ENCODE measurements around the gene LINS1. TPM values are rescaled to one million over a fixed set of nuclear protein-coding genes. Genes with fewer than 3 reads are reported as not detected.

The LINS1 gene
- total and polyA plus RNA-seq, 10 of the 15 experiments (the other 5 are each of a cell fraction or from before 2014, with no cell fraction given), result 13.5 to 33.1 (median 20.3) TPM

- Histone ChIP-seq H3K4me1 (ENCODE audit: control insufficient read depth, insufficient read depth, low read length) (no peaks in the 10 kb centered on the region), H2AFZ (ENCODE audit: control insufficient read depth, low read depth, low read length) (no peak overlapping the region), H3K27me3 (replicated peaks in 1 of 2; ENCODE audit: control insufficient read depth in 2 of 2, insufficient read depth in 2 of 2, low read length in 1 of 2) (no peaks in the 10 kb centered on the region), H4K20me1 (ENCODE audit: control insufficient read depth, insufficient read depth) (no peaks in the 10 kb centered on the region), H3K36me3 (ENCODE audit: control insufficient read depth in 2 of 2, insufficient read depth in 2 of 2, low read length in 1 of 2) (no peaks in the 10 kb centered on the region), H3K79me2 (ENCODE audit: control insufficient read depth, insufficient read depth, low read length) (no peaks in the 10 kb centered on the region), H3K4me3 (no peak overlapping the region), H3K9ac (ENCODE audit: control insufficient read depth, insufficient read depth, low read length) (no peak overlapping the region), H3K4me2 (ENCODE audit: control insufficient read depth, insufficient read depth) (no peak overlapping the region), H3K27ac (ENCODE audit: control insufficient read depth, insufficient read depth) (no peak overlapping the region), H3K9me3 (replicated peaks; ENCODE audit: control insufficient read depth, insufficient read depth, low read length) (no peaks in the 10 kb centered on the region)
- intact Hi-C loops (cut with micrococcal nuclease; ENCODE audit: unreplicated experiment) (no loop called here), in situ Hi-C loops (cut with MboI) (no loop called here)
- no peak for TF ChIP-seq CBX3 (IDR thresholded peaks at IDR 0.05; ENCODE audit: borderline replicate concordance, low read depth)
- no TSS peak for BruUV-seq (replicated peaks)
- CTCF ChIA-PET, result no interaction called here
- ATAC-seq (no peak), FAIRE-seq (no peak), DNase-seq (ENCODE audit: low read depth, low spot score) (no peak)
- RAD21 ChIA-PET (ENCODE audit: unreplicated experiment), result no interaction called here
- 80% methylated on average over 16 of the region's 57 CpGs for WGBS (ENCODE audit: insufficient coverage, insufficient replicate concordance, low lambda C conversion rate, missing lambda C conversion rate)
- SMC1A ChIA-PET (ENCODE audit: uncharacterized antibody, unreplicated experiment), result no interaction called here
- POLR2A ChIA-PET, result no interaction called here
Measured at GRCh38 chr15:100544338-100544841, 57.6 kb downstream of the LINS1 start.

DNA sequence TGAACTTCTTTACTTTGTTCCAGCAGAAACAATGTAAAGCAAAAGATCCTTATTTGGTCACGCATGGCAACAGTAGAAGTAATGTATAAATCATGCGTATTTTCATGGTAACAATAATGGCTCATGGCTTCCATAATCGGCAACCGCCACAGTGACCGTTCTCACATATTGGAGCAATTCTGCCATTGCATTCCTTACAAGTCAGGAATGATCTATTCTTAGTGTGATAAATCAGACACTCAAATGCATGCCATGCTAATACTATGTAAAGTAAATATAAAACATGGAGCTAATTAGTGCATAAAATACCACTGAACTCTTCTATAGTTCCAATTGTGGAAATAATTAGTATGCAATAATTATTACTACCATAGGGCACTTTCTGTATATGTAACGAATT is 59.7 kb downstream of the LINS1 start:
- DNase-seq (ENCODE audit: low read depth, low spot score) (no peak), ATAC-seq (no peak), FAIRE-seq (no peak)
- ChIA-PET POLR2A (no interaction called here), SMC1A (ENCODE audit: uncharacterized antibody, unreplicated experiment) (no interaction called here), CTCF (no interaction called here), RAD21 (ENCODE audit: unreplicated experiment) (no interaction called here)
- Histone ChIP-seq H3K9ac (ENCODE audit: control insufficient read depth, insufficient read depth, low read length) (no peak overlapping the region), H4K20me1 (ENCODE audit: control insufficient read depth, insufficient read depth) (no peaks in the 10 kb centered on the region), H3K36me3 (ENCODE audit: control insufficient read depth in 2 of 2, insufficient read depth in 2 of 2, low read length in 1 of 2) (no peaks in the 10 kb centered on the region), H3K4me2 (ENCODE audit: control insufficient read depth, insufficient read depth) (no peak overlapping the region), H3K27ac (ENCODE audit: control insufficient read depth, insufficient read depth) (no peak overlapping the region), H2AFZ (ENCODE audit: control insufficient read depth, low read depth, low read length) (no peak overlapping the region), H3K4me1 (ENCODE audit: control insufficient read depth, insufficient read depth, low read length) (no peaks in the 10 kb centered on the region), H3K79me2 (ENCODE audit: control insufficient read depth, insufficient read depth, low read length) (no peaks in the 10 kb centered on the region), H3K9me3 (replicated peaks; ENCODE audit: control insufficient read depth, insufficient read depth, low read length) (no peaks in the 10 kb centered on the region; the same call in 2 of the 3 replicates), H3K4me3 (no peak overlapping the region), H3K27me3 (replicated peaks in 1 of 2; ENCODE audit: control insufficient read depth in 2 of 2, insufficient read depth in 2 of 2, low read length in 1 of 2) (no peaks in the 10 kb centered on the region)
- intact Hi-C loops (cut with micrococcal nuclease; ENCODE audit: unreplicated experiment) (no loop called here), in situ Hi-C loops (cut with MboI) (no loop called here)
- 66% methylated on average over 6 of the region's 6 CpGs for WGBS (ENCODE audit: insufficient coverage, insufficient replicate concordance, low lambda C conversion rate, missing lambda C conversion rate)
- BruUV-seq (replicated peaks), result no TSS peak
- no peak for TF ChIP-seq TCF3 (IDR thresholded peaks at IDR 0.05; ENCODE audit: borderline replicate concordance, insufficient read depth, low read depth, low read length)
- TF ChIP-seq PKNOX1 (IDR thresholded peaks at IDR 0.05), result no peak
- no peak for TF ChIP-seq RAD21 (IDR thresholded peaks at IDR 0.05; ENCODE audit: insufficient read depth, low read depth, low read length)
- no peak for TF ChIP-seq ESRRA (IDR thresholded peaks at IDR 0.05; ENCODE audit: low read length)
- TF ChIP-seq BACH1 (IDR thresholded peaks at IDR 0.05; ENCODE audit: borderline replicate concordance), result no peak
- no peak for TF ChIP-seq POLR2A (IDR thresholded peaks at IDR 0.05; ENCODE audit: low read depth, low read length)
- TF ChIP-seq REST (IDR thresholded peaks at IDR 0.05; ENCODE audit: low read depth, low read length), result no peak
- TF ChIP-seq SMC3 (IDR thresholded peaks at IDR 0.05; ENCODE audit: borderline replicate concordance, low read length), result no peak
